Cerebellar cortex (tissue), 1 donor: ENCODE data around the gene ME3.
"Not testable (repeated sequence)": the region's sequence is repeated elsewhere in the genome, so short reads cannot be mapped to it uniquely, and the experiment has no call there.

Experiments used
- DNase-seq: peaks from one replicate; pipeline ENCODE4 v3.0.0-alpha.2; 2015; ENCODE audit warnings: low spot score

ME3 gene

DNA sequence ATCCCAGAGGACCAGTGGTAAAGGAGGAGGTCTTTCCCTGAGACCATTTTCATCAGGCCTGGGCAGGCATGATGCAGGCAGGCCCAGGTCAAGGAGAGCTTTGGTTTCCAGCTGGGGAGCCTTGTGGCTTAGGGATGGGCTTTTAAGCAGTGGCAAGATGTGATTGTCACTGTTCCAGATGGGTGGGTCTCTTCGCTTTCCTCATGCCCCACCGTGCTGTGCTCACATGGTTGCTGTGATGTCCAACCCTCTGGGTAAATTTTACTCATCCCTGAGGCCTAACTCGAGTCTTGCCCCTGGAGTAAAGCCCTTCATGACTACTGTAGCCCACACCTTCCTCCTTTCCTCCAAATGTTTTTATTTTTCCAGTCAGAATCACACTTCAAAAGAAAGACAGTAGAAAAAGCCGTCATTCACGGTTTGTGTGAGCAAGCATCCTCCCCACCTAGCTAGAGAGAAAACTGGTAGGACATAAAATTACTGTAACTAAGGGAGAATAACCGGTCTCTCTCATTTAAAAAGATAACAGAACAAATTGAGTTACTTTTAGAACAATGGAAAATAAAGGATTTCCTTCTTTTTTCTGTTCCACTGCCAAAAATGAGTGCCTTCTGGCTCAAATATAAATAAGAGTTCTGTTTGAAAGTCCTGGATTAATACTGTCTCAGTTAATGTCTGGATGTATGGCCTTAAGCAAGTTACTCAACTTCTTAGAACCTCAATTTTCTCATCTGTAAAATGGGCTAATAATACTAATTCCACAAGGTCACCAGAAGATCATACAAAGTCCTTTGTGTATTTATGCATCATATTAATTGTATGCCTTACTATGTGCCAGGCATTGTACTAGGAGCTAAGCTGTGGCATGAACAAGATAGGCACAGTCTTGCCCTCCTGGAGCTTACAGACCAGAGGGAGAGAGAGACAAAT, 84.9 kb downstream of the ME3 start:
- DNase-seq = no peak

DNA sequence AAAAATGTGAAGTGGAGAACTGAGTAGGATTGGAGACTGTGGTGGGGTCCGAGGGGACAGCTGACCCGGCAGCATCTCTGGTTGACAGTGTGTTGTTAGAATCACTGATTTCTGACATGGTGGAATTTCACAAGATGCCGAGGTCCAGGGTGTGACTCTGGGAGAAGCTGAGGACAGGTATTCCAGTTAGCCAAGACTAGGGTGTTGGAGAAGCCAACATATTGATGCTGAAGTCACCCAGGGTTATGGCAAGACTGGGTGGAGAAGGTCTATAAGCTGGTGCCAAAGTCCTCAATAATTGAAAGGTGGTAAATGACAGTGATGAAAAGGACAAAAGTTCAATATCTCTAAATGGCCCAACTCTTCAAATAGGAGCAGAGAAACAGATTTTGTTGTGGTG, 86.1 kb downstream of the ME3 start:
- DNase-seq = no peak

GRCh38 chr11:86582898-86583297, 89.5 kb downstream of the ME3 start:
- no peak for DNase-seq

GRCh38 chr11:86580535-86580934, 91.9 kb downstream of the ME3 start:
- DNase-seq = no peak

DNA sequence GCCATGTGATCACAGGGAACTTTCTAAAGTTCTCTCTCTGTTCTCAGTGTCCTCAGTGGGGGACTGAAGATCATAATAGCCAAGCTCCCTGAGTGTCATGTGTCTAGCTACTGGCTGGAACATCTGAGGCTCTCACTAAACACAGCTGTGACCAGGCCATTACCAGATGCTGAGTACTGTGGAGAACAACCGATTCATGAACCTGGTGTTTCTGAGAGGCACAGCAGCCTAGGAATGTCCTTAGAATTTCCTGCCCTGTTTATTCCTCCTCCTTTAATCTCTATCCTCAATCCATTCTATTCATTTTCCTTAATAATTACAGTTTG, 93.0 kb downstream of the ME3 start:
- no peak for DNase-seq

DNA sequence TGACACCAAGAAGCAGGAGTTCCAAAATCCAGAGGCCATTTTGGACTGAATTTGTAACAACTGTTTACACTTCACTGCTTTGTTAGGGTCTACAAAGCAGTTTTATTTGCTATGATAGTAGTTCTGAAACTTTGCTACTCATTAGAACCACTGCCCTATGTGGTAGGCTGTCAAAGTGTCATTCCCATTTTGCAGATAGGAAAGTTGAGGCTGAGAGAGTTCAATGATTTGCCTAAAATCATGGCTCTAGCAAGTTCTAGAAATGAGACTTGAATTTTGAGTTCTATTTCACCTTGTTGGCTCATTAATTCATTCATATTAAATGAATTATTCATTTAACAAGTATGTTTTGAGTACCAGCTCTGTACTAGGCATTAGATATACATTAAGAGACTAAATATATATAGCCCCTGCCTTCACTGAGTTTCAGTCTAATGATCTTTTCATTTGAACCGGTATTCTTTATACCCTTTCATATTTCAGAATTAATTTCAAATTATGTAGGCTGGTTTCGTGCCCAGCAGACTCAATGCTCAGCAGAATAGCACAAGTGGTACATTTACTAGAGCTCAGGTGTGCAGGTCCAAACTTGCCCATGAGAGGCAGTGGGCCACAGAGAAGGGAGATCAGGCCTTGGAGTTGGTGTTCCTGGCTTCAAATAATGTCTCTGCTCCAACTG, 93.5 kb downstream of the ME3 start:
- no peak for DNase-seq

DNA sequence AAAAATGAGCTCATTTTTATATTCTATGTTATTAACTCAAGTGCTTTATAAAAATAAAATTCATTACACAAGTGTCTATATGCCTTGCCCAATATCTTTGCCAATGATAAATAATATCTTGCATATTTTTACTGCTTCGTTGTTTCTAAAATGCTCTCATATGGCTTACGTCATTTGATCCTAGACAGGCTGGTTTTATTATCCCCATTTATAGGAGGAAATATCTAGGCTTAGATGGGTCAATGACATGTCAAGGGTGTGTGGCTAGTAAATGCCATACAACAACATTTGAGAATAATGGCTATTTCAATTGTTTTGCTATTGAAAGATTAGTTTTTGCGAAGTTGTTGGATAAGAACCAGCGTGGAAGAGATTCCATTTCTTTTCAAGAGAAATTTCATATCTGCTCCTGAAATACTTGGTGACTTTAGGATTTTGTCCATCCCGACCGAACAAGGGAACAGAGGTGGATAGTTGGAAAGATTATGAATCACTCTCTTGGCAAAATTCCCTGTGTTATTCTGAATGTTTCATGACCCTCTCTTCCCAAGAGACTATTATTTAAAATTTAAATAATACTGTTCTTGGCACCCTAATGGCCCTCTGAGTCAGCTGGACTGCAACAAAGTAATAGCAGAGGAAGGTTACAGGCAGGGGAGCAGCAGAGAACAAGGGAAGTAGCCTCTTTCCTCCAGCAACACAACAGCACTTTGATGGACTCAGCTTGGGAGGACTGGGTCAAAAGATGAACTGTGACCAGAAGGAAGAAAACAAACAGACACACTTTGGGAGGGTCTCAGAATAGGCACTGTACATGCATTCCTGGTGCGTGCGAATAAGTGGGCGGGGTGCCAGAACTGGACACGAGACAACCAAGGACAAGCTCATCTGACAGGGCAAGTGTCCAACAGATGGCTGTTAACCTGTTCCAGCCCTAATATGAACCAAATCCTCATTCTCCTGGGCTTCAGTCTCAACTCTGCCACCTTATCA, 94.5 kb downstream of the ME3 start:
- peak; percentile 29 for DNase-seq

DNA sequence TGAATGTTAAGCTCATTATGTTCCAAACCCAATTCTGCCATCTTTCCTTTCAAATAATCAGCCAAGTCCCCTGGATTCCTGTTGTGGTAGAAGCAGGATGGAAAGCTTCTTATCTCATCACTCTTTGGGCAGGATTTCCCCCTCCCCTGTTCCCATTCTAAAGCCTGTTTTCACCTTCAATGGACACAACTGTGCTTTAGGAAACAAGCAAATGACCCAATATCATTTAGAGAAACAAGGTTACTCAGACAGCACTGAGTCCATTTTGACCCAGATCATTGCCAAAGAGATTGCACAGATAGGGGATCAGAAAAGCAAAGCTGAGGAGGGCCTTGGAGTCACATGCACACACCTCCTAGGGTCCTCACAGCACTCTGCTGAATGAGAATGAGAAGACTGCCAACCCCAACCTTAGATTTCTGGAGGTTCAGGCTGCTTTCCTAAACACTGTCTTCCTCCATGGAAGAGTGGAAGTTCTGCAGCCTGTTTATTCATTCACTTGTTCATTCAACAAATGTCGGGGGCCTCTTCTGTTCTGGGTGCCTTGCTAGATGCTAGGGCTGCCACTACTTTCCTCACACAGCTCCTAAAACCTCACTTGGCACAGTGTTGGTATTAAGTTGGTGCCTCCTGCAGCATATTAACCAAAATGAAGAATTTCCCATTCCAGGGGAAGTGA, 95.3 kb downstream of the ME3 start:
- DNase-seq = no peak

- no peak for DNase-seq
Measured at GRCh38 chr11:86575927-86576326, 96.5 kb downstream of the ME3 start.

GRCh38 chr11:86575208-86575855, 97.1 kb downstream of the ME3 start:
- no peak for DNase-seq

GRCh38 chr11:86574493-86575207, 97.8 kb downstream of the ME3 start:
- peak; percentile 89 for DNase-seq

- peak; percentile 57 for DNase-seq
Measured at GRCh38 chr11:86571273-86571948, 101.0 kb downstream of the ME3 start.

DNA sequence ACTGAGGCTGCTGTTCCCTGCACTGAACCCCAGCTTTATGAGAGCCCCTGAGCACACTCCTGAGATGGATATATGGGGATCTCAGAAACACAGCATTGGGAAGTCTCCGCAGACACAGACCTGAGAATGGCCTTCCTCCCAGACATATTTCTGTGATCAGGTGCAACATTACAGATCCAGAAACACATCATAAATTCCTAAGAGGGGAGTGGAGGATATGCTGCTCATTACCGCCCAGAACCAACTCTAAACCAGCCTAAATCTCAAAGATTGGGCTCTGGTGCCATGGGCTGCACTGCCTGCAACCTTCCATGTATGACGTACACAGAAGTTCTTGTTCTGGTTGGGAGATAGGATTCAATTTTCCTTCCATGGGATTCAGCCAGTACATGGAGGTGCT, 102.0 kb downstream of the ME3 start:
- DNase-seq = no peak

GRCh38 chr11:86570020-86570419, 102.4 kb downstream of the ME3 start:
- no peak for DNase-seq

DNA sequence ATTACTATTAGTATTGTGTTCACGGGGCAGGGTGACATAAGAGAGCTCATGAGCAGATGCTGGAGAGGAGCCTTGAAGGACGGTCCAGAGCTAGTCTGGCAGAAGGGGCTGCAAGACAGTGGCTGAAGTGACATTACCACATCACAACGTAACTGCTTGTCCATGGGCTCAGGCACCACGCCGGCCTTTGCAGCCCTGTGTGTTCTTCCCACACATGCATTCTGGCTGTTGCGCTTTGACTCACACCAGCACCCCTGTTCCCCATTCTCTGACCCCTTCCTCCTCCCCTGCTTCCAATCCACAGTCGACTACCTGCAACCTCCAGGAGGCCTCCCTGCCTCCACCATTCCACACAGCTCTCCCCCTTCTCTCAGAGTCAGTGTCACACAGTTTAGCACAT, 103.3 kb downstream of the ME3 start:
- no peak for DNase-seq

- DNase-seq = no peak
Measured at GRCh38 chr11:86565801-86566312, 106.6 kb downstream of the ME3 start.

- no peak for DNase-seq
Measured at GRCh38 chr11:86565388-86565787, 107.0 kb downstream of the ME3 start.

DNA sequence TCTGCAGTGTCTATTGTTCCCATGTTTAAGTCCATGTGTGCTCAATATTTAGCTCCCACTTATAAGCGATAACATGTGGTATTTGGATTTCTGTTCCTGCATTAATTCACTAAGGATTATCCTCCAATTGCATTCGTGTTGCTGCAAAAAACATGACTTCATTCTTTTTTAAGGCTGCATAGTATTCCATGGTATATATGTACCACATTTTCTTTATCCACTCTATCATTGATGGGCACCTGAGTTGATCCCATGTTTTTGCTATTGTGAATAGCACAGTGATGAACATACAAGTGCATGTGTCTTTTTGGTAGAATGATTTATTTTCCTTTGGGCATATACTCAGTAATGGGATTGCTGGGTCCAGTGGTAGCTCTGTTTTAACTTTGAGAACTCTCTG, 109.6 kb downstream of the ME3 start:
- not testable (repeated sequence) for DNase-seq

DNA sequence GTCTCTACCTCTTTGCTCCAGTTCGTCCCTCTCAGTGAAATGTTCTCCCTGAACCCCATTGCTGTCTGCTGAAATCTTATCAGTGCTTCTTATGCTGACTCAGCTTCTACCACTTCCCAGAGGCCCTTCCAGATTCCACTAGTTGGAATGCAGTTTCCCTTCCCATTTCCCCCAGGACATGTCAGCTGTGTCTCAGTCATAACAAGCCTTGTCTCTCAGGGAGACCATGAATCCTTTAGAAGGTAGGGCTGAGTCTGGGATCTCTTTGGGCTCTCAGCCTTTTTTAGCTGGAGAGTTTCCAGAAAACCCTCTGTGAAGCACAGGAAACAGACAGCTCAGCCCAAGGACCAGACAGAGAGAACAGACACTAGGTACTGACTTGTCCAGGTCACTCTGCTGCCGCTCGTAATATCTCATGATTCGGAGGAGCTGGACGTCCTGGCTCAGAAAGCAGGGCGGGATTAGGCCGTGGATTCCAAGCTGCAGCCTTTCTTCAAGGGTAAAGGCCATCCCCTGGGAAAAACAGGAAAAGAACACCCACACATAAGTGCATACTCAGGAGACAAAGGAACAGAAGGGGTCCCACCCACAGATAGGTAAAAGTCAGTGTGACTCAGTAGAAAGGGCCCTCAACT, 113.0 kb downstream of the ME3 start:
- peak; percentile 54 for DNase-seq
